HG03025 (cell line): ENCODE data around the gene ANP32A.
"Not testable (repeated sequence)": the region's sequence is repeated elsewhere in the genome, so short reads cannot be mapped to it uniquely, and the experiment has no call there.

Source experiments
- ATAC-seq: cut with Tn5 transposase; IDR thresholded peaks from one replicate; pipeline ENCODE4 v1.9.1; 2021; ENCODE audit warnings: mild to moderate bottlenecking, moderate library complexity; ENCODE audit not compliant: unreplicated experiment, low FRiP score

The ANP32A gene

GRCh38 chr15:68820295-68821189 is at the start of gene ANP32A:
Gene ANP32A (minus strand): TSS chr15:68820895. CDS start chr15:68820751, 144 bp downstream.
- peak; percentile 49 for ATAC-seq

- ATAC-seq, result no peak
Measured at GRCh38 chr15:68868296-68868695, 47.6 kb upstream of the ANP32A start.

GRCh38 chr15:68862415-68862814 is 41.7 kb upstream of the ANP32A start:
- no peak for ATAC-seq

- not testable (repeated sequence) for ATAC-seq
Measured at GRCh38 chr15:68858666-68859065, 38.0 kb upstream of the ANP32A start.

- not testable (repeated sequence) for ATAC-seq
Measured at GRCh38 chr15:68857443-68857842, 36.7 kb upstream of the ANP32A start.

- ATAC-seq, result no peak
Measured at GRCh38 chr15:68852461-68852860, 31.8 kb upstream of the ANP32A start.

- no peak for ATAC-seq
Measured at GRCh38 chr15:68851971-68852370, 31.3 kb upstream of the ANP32A start.

GRCh38 chr15:68849497-68849896 is 28.8 kb upstream of the ANP32A start:
- no peak for ATAC-seq

- no peak for ATAC-seq
Measured at GRCh38 chr15:68846851-68847439, 26.2 kb upstream of the ANP32A start.

- no peak for ATAC-seq
Measured at GRCh38 chr15:68844856-68845550, 24.3 kb upstream of the ANP32A start.

- no peak for ATAC-seq
Measured at GRCh38 chr15:68843425-68844311, 23.0 kb upstream of the ANP32A start.

- no peak for ATAC-seq
Measured at GRCh38 chr15:68842958-68843357, 22.3 kb upstream of the ANP32A start.

GRCh38 chr15:68834346-68834745 is 13.7 kb upstream of the ANP32A start:
- no peak for ATAC-seq

GRCh38 chr15:68833700-68834331 is 13.1 kb upstream of the ANP32A start:
- ATAC-seq, result no peak

- no peak for ATAC-seq
Measured at GRCh38 chr15:68830141-68830785, 9.6 kb upstream of the ANP32A start.

GRCh38 chr15:68829068-68829467 is 8.4 kb upstream of the ANP32A start:
- ATAC-seq, result no peak

GRCh38 chr15:68823561-68823960 is 2.9 kb upstream of the ANP32A start:
- no peak for ATAC-seq

- ATAC-seq, result no peak
Measured at GRCh38 chr15:68822818-68823217, 2.1 kb upstream of the ANP32A start.

- no peak for ATAC-seq
Measured at GRCh38 chr15:68821841-68822381, 1.2 kb upstream of the ANP32A start.
